Occipital lobe (tissue), 2 donors: Measurements from ENCODE around the gene TNXB. TPM values are rescaled to one million over a fixed set of nuclear protein-coding genes. Genes with fewer than 3 reads are reported as not detected.
A peak's percentile ranks its signal among the peaks of the same experiment; 100 is the strongest.
"Not testable (repeated sequence)": the region's sequence is repeated elsewhere in the genome, so short reads cannot be mapped to it uniquely, and the experiment has no call there.

Experiments used
- DNase-seq: peaks from one replicate; lab custom pipeline; 2025; lab: John Stamatoyannopoulos, UW
- total RNA-seq: library from RNA; depleted of rRNA; stranded (reverse); fragments of >200 nt; gene quantifications from one replicate; pipeline ENCODE4 v1.2.3, GENCODE V29; 2014

TNXB gene
- total RNA-seq, 1 donor from 2014 or later, result 2.5 TPM

DNA sequence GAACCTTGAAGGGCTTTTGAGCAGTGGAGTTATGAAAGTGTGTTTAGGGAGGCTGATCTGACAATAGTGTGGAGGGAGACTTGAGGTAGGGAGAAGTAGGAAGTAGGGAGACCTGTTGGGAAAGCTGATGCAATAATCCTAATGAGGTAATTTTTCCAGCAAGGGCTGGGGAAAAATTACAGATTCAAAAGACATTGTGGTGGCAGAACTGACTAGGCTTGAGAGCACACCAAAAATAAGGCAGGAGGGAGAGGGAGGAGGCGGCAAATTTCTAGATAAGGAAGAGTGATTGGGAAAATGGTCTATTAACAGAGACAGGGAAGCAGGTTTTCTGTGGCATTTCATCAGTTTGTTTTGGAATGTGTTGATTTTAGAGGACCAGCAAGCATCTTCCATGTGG, 37.1 kb upstream of the TNXB start:
- DNase-seq, result no peak

DNA sequence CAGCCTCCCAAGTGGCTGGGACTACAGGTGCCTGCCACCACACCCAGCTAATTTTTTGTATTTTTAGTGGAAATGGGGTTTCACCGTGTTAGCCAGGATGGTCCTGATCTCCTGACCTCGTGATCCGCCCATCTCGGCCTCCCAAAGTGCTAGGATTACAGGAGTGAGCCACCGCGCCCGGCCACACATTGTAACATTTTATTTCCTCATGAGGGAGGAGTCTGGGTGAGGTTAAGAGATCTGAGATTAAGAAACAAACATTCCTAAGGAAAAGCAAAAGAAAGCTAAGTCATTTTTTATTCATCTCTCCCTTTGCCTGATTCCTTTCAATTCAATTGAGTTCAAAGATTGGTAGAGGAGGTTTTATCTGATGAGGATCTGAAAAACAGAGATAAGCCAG, 35.1 kb upstream of the TNXB start:
- DNase-seq, result not testable (repeated sequence)

DNA sequence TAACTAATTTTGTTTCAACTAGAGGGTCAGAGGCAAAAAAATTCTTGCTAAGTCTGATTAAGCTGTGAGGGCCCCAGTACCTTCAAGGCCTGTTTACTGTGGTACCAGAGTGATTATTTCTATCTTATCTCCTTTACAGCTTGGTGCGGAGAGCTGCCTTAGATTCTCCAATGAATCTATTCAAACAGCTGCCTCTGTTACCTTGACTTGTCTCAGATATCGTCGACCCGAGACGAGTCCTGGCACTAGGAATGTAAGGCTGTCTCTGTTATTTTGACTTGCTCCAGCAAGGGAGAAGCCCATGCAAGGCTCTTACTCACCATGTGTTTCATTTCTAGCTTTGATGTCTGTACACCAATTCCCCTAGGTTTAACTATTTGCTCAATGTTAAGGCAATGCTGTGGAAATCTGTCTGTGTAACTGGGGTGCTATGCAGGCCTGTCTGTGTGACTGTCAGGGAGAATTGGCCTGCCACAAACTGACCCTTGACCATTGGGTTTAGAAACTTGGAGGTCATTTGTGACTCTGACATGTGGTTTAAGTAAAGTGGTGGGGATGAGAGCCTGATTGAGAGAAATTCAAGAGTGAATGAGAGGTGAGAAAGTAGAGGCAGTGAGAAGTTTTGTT, 31.4 kb upstream of the TNXB start:
- no peak for DNase-seq

DNA sequence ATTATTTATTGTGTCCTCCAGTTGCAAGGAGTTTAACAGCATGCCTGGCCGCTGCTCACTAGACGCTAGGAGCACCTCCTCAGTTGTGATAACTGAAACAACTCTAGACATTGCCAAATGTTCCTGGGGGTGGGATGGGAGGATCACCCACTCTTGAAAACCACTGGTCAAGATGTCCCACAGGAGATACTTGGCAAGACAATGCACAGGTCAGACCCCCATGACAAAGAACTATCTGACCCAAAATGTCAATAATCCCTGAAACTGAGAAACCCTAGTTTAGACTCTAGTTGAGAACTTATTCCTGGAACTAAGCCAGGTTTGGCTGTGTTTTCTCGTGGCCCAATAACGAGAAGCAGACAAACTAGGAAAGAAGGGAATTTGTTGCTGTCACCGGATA, 30.5 kb upstream of the TNXB start:
- no peak for DNase-seq

DNA sequence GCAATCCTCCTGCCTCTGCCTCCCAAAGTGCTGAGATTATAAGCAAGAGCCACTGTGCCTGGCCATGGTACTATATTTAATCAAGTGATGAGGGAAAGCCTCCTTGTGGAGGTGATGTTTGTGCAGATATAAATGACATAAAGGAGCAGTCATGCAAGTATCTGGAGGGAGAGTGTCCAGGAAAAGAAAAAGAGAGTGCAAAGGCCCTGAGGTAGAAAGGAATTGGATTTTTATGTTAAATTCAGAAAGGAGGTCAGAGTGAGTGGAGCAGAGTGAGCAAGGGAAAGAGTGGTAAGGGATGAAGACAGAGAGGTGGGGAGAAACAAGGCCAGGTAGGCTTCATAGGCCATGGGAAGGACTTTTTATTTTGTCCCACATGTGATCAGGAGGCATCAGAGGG, 28.3 kb upstream of the TNXB start:
- DNase-seq, result no peak

DNA sequence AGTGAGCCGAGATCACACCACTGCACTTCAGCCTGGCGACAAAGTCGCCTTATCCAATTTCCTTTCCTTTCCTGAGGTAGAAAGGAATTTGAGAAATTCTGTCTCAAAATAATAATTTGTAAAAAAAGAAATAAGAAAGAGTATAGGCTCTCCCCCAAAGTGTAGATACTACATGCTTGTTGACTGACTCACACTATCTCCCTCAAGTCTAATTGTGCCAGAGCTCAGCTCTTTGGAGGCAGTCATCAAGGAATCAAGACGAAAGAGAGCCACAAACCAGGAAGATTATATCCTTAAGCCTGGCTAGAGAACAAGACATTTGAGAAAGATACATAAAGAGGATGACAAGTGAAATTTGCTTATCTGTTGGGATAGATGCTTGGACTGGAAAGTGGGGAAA, 24.6 kb upstream of the TNXB start:
- DNase-seq, result no peak

DNA sequence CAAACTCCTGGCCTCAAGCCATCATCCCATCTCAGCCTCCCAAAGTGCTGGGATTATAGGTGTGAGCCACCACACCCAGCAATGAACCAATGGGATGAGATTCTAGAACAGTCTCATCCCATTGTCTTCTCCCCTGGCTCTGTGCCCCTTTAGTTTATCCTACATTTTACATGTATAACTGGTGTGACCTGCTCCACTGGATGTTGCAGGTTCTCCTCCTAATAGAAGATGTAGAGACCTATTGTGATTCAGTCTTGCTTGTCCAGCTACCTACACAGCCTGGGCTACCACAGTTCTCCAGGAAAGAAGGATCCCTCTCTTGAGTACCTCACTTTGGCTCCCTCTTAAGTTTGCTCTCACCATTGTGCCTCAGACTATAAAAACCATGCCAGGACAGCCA, 23.0 kb upstream of the TNXB start:
- DNase-seq, result no peak

DNA sequence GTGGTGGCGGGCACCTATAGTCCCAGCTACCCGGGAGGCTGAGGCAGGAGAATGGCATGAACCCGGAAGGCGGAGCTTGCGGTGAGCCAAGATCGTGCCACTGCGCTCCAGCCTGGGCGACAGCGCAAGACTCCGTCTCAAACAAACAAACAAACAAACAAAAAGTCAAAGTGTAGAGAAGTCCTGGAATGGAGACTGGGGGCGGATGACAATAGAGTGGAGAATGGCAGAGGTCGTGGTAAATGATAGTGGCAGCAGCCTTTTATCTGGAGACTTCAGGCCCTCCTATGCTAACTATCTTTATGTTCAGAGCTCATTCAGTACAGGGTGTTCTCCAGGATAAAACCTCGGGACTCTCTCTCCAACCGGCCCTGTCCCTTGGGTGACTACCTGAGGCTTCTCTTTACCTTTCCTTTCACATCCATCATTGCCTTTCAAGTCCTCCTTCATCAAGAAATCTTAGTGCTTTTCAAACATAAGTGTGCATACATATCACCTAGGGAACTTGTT, 22.4 kb upstream of the TNXB start:
- DNase-seq, result no peak

DNA sequence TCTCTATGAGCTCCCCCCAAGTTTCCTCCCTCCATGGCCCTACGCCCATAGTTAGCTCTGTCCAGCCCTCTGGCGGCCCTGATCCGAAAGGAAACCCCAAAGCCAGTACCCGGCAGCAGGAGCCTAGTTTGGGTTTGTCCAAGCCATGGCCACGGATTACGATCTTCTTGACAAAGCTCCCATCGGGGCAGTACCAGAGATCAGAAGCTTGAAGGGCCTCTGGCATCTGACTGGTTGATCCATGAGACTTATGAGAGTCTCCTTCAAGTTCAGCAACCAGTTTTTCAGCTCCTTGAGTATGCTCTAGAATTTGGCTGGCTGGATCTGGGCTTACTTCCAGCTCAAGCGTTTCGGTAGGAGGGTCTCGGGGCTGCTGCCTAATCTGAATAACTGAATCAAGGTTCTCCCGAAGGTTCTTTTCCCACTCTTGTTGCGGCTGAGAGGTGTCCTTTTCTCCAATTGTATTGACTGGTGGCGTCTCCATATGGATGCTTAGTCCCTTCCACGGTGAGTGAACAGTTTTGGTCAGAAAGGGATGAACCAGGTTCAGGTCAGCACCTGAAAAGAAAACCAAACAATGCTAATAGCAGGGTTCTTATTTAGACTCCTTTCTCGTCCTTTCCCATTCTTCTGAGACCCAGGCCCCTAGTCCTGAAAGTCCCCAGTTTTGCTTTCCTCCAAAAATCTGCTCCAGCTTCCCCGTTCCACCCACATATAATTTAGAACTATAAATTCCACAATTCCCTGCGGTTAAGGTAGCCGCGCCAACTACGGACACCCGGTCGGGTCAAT, 20.4 kb upstream of the TNXB start:
- no peak for DNase-seq

DNA sequence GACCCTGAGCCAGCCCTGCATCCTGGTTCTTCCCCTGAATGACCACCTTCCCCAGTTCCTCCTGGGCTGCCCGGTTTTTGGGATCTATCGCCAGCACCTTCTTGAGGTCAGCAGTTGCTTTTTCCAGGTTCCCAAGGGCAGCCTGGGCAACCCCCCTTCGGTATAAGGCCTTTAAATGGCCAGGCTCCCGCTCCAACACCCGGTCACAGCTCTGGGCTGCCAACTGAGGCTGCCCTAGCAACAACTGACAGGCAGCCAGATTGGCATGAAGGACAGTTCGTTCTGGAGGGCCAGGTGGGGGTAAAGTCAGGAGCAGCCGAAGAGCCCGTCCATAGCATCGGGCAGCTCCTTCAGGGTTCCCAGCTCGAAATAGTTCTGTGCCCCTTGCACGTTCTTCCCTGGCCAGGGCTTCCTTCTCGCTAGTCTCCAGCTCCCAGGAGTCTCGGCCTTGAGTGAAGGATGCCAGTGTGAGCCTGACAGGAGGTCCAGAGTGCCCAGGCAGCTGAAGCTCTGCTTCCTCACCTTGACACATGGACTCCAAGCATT, 19.7 kb upstream of the TNXB start:
- DNase-seq, result no peak

DNA sequence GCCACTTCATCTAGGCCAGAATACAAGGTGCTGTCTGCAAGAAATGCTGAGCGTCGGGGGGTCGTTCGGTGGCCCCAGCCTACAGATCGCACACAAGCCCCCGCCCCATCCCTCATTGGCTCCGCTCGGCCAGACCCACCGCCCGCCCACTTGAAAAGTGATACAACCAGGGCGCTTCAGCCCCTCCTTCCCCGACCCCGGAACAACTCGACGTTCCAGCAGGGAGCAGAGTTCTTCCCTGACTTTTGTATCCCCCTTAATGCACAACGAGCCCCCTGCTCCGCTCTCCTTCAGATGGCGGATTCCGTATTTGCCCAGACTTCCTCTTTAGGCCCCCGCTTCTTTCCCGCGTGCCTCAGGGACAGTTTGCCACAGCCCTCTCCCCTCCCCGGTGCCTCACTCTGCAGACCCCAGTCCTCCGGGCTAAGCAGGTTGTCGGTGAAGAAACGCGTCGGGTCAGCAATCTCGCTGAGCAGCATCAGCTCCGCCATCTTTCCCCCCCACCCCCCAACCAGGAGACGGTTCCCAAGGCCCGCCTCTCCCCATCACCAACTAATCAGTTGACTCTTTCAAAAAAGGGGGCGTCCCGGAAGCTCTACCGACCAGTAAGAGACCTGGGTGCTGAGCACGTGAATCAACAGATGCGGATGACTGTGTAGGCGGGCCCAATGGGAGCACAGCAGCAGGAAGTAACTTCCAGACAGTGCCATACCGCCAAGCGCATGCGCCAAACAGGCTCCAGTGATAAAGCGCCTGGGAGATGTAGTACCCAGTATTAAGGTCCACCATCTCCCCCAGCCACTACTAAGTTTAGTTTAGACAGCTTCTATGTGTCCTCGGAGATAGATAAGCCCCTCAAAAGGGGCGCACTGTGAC, 18.8 kb upstream of the TNXB start, which contains the start of gene ATF6B:
Gene ATF6B (minus strand): TSS at position 530 of the 876 bp plus-strand sequence. CDS start 39 bp downstream, at position 491.
- DNase-seq, result peak; percentile 99

DNA sequence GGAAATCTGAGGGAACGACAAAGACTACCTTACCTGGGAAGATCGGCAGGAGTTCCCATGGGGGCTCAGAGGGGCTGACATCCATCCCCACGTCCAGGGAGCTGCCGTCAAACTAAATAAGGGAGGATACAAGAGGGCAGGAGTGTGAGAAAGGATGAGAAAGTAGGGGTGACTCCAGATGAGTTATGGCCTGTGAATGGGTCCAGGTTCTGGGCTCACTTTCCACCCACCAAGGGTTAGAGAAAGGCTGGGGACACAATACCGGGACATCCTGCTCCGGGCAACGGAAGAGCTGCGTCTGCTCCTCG, 18.2 kb upstream of the TNXB start:
- no peak for DNase-seq

DNA sequence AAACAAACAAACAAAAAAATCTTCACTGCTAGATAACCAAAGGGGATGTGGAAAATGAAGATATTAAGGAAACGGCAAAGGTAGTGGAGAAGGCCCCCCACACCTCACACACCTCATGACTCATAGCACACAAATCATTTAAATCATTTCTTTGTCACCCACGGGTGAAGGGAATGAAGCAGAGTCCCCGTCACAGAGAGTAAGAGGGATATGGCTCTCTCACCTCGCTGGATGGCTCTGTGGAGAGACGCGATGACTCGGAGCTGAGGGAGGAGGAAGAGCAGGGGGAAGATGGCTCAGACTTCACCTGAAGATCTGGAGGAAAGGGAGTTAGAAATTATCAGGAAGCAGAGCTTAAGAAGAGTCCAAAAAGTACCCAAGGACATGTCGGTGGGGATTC, 17.7 kb upstream of the TNXB start:
- no peak for DNase-seq

DNA sequence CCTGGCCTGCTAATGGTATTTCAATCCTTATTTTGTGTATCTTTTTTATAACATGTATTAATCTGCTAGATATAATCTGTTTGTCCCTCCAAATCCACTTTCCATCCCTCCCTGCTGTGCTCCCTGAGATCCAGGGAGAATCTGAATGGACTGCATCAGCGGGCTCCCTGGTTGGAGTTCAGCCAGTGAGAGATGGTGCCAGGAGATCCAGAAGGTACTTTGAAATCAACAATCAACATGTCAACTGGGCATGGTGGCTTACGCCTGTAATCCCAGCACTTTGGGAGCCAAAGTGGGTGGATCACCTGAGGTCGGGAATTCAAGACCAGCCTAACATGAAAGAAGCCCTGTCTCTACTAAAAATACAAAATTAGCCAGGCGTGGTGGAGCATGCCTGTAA, 14.5 kb upstream of the TNXB start:
- DNase-seq, result no peak

DNA sequence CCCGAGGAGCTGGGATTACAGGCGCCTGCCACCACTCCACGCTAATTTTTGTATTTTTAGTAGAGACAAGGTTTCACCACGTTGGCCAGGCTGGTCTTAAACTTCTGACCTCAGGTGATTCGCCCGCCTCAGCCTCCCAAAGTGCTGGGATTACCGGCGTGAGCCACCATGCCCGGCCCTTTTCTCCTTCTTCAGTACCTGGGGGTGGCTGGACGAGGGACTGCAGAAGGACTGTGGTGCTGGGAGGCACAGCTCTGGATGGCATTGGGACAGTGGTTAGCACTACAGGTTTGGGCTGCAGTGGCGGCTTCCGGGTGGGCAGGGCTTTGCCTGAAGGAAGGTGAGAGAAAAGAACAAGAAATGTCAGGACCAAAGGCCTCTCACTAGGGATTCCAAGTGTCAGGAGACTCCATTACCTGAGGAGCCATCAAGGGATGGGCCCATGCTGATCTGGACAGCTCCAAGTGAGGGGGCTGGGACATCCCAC, 11.5 kb upstream of the TNXB start:
- no peak for DNase-seq

DNA sequence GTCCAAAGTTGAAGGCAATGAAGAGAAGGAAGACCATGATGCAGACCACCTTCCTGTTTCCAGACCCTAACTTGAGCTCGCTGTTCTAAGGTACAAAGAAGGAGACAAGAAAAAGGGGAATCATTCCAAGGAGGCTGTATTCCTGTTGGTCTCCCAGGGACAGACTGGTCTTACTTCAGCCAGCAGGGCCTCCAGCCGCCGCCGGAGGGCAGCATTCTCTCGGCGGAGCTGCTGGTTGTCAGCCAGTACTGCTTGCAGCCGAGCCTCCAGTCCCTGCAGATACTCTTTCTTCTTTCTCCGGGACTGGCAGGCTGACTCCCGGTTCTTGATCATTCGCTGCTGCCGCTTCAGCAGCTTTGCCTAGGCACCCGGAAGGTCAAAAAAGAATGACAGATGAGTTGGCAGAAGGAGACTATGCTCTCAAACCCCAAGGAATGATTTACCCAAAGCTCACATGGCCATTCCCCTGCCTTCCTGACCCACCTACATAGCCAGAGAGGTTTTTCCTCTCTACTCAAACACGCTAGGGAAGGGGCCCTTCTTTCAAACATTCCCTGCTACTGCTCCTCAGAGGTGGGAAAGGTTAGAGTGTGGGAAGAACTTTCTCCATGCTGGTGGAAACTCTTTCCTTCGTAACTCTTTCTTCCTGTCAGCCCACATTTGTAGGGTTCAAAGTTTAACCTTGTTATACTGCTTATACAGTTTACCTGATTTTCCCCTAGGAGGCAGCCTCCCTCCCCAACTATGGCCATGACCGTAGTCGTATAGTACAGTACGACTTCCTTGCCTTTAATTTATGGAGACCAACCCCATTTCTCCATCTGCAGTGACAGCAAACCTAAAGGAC, 9.9 kb upstream of the TNXB start:
- peak; percentile 84 for DNase-seq

DNA sequence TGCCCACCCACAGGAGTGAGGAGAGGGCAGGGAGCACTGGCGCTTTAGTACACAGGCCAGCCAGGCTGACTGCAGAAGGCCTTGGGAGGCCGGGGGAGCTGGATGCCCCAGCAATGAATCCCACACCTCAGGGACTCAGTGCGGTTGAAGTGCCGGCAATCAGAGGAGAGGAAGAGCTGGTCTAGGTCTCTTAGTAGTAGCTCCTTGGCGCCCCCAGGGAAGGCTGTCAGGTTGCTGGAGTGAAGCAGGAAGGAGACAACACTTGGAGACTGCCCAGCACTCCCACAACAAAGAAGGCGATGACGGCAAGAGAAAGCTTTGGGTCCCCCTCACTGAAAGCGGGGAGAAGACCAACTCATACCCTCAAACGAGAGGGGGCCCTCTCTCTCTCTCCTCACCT, 8.3 kb upstream of the TNXB start:
- no peak for DNase-seq

DNA sequence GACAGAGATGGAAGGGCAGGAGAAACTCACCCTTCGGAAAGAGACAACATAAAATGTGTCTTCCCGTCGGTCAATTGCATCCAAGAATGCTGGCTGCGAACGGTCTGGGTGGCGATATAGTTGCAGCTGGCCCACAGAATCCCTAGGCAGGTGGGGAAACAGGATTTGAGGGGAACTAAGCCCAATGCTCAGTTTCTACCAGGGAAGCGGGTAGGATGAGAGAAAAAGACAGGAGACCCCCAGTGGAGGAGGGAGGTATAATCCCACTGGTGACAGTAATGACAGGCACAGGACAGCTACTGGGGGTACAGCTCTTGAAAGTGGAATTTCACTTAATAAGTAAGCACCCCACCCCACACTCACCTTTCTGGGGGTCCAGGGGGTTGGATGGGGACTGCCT, 7.5 kb upstream of the TNXB start:
- no peak for DNase-seq

DNA sequence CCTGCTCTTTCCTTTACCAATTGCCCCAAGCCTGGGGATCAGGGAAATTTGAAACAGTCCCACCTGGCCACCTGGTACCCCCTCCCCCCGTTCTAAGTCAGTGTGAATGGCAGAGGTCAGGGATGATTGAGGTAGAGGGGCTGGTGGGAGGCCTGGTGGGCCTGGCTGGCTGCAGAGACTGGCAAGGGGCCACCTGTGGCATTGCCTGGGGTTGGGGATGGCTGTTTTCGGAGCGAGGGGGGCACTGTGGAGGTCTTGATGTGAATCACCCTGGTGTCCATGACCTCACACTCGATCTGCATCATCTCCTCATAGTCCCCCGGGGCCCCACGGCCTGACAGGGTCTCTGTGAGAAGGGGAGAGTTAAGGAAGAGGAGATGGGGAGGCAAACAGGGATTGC, 6.5 kb upstream of the TNXB start:
- no peak for DNase-seq

DNA sequence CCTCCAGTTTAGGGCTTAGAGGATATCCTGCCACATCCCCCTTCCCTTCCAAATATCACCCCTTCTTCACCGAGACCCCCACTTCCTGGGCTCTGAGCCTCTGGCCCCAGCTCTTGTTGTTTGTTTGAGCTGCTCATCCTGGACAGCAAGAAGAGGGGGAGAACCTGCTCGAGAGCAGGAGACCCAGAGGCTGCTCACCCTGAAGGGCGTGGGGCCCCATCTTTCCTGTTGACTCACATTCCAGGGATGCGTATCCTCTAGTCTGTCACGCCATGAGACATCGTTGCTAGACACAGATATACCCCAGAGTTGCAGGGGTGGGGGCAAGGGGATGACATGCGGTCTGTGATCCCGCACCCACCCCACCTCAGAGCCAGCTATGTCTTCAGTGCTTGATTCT, 5.7 kb upstream of the TNXB start:
- DNase-seq, result no peak
